HG03045 (cell line): ENCODE results near the gene CXorf38.
"Not testable (repeated sequence)": the region's sequence is repeated elsewhere in the genome, so short reads cannot be mapped to it uniquely, and the experiment has no call there.

ENCODE experiments used
- ATAC-seq: cut with Tn5 transposase; IDR thresholded peaks from one replicate; pipeline ENCODE4 v1.9.1; 2021; ENCODE audit warnings: mild to moderate bottlenecking, moderate library complexity; ENCODE audit not compliant: unreplicated experiment

Gene CXorf38

DNA sequence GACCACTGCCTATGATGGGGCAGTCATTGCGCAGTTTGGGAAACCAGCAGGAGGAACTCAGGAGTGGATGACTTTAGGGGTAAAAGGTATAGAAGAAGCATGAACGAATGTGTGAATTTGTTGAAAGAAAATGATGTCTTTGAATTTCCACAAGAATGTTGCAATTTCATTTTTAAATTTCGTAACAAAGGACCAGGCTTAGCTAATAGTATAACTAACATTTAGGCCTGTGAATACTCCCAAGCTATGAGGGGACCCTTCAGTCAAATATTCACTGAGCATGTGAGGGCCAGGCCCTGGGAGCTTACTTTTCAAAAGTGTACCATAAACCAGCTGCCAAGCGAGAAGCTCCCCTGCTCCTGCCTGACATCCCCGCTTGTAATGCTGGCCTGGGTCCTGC is 18.9 kb downstream of the CXorf38 start:
- no peak for ATAC-seq

GRCh38 chrX:40625294-40625693 is 22.1 kb downstream of the CXorf38 start:
- no peak for ATAC-seq

GRCh38 chrX:40623665-40624064 is 23.7 kb downstream of the CXorf38 start:
- ATAC-seq = no peak

- no peak for ATAC-seq
Measured at GRCh38 chrX:40623139-40623536, 24.2 kb downstream of the CXorf38 start, which contains the start of gene MPC1L. Gene MPC1L (plus strand): TSS chrX:40623428. CDS start chrX:40623566, 138 bp downstream.

- ATAC-seq = no peak
Measured at GRCh38 chrX:40622479-40623138, 24.8 kb downstream of the CXorf38 start.

- no peak for ATAC-seq
Measured at GRCh38 chrX:40617566-40617965, 29.8 kb downstream of the CXorf38 start.

- no peak for ATAC-seq
Measured at GRCh38 chrX:40615976-40616375, 31.4 kb downstream of the CXorf38 start.

DNA sequence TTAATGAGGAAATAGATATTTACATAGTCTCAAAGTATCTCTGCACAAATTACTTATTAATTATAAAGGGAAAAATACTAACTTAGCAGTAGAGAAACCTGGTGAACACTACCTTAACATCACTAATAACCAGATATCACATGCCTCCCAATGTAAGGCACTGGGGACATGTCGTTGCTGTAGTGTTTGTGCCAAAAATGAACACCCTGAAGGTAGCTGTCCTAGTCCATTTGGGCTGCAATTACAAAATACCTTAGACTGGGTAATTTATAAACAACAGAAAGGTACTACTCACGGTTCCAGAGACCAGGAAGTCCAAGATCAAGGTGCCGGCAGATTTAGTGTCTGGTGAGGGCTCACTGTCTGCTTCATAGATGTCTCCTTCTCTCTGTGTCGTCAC is 34.9 kb downstream of the CXorf38 start:
- no peak for ATAC-seq

DNA sequence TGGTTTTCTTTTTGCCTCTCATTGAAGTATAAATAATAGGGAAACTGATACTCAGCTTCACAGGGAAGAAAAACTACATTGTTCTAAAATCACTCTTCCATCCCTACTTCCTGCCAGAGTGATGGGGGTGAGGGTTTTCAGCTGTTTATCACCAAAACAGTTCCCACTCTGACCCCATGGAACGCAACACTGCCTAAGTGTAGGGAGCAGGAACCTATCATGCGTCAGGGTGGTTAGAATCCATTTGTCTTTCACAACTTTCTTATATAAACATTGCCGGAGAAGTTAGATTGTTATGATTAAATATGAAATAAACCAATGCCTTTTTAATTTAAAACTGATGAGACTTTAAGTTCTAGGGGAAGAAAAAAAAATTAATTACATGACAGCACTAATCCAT is 40.0 kb downstream of the CXorf38 start:
- no peak for ATAC-seq

DNA sequence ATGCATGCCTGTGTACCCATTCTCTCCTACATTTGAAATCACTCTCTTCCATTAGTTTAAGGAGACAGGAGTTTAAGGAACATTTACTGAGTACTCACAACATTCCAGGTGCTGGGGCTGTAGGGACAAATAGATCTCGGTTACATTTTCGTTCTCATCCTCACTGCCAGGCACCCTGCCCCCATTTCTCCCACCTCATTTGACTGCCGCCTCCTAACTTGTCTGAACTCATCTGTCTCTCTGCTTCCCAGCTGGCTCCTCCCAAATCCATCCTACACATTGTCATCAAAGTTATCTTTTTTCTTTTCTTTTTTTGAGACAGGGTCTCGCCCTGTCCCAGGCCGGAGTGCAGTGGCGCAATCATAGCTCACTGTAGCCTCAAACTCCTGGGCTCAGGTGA is 43.9 kb downstream of the CXorf38 start:
- no peak for ATAC-seq

DNA sequence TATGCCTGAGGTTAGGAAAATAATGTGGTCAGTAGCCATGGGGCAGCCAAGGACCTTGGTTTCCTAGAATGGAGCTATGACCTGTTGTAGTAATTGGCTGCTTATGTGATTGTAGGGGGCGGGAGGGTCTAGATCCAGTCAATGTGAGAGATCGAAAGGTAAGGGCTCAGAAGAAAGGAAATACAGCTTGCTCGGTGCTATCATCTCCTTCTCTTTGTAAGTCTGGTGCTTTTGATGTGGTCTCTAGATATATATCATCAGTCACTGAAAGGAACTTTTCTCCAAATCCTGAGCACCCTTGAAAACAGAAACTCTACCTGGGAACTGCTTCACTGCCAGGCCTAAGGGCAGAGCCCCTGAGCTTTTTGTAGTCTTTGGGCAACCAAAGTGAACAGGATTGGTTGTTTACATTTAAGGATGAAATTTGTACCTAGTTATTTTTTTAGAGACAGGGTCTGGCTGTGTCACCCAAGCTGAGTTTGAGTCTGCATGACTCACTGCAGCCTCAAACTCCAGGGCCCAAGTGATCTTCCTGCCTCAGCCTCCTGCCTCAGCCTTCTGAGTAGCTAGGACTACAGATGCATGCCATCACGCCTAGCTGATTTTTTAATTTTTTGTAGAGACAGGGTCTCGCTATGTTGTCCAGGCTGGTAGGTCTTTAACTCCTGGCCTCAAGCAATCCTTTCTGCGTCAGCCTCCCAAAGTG is 57.6 kb downstream of the CXorf38 start:
- ATAC-seq = not testable (repeated sequence)

DNA sequence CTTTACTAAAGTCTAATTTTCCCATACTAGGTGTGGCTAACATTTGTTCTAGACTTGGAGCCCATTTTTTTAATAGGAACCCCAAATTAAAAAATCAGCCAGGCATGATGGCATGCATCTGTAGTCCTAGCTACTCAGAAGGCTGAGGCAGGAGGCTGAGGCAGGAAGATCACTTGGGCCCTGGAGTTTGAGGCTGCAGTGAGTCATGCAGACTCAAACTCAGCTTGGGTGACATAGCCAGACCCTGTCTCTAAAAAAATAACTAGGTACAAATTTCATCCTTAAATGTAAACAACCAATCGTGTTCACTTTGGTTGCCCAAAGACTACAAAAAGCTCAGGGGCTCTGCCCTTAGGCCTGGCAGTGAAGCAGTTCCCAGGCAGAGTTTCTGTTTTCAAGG is 59.7 kb downstream of the CXorf38 start:
- ATAC-seq = not testable (repeated sequence)

GRCh38 chrX:40582811-40583210 is 64.5 kb downstream of the CXorf38 start:
- ATAC-seq = no peak

DNA sequence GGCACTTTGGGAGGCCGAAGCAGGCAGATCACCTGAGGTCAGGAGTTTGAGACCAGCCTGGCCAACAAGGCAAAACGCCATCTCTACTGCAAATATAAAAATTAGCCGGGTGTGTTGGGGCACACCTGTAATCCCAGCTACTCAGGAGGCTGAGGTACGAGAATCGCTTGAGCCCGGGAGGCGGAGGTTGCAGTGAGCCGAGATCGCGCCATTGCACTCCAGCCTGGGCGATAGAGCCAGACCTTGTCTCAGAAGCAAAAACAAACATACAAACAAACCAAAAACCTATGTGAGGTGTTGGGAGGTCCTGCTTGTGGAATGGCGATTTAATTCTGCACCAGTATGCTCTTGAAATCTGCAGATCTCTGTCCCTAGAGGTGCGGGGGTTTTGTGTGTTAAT is 65.2 kb downstream of the CXorf38 start:
- ATAC-seq = not testable (repeated sequence)

DNA sequence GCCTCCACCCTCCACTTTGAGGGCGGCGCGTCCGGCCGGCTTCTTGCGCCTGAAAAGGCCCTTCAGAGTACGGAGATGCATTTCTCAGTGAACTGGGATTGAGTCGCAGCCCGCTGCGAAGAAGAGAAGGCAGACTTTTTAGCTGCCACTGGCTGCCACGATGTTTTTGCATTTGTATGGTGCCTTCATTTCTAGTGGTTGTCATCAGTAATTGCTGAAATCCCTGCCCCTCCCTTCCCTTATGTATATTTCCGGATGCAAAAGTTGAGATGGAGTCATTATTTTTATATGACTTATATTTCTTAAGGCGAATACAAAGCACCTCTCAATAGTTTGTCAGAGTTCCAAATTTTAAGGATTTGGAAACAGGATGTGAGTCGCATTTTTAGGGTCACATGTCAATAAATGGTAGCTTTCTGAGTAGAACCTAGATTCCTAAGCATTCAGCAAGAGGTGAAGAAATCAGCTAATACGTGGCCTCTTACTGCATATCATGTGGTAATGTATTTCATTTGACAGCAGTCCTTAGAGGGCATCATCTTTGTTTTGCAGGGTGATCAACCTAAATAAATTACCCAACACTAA is 65.9 kb downstream of the CXorf38 start:
- ATAC-seq = no peak

GRCh38 chrX:40580537-40581335 is 66.6 kb downstream of the CXorf38 start, which contains the start of gene ATP6AP2:
Gene ATP6AP2 (plus strand): TSS chrX:40580970. CDS start chrX:40581066, 96 bp downstream.
- ATAC-seq = peak; percentile 97

DNA sequence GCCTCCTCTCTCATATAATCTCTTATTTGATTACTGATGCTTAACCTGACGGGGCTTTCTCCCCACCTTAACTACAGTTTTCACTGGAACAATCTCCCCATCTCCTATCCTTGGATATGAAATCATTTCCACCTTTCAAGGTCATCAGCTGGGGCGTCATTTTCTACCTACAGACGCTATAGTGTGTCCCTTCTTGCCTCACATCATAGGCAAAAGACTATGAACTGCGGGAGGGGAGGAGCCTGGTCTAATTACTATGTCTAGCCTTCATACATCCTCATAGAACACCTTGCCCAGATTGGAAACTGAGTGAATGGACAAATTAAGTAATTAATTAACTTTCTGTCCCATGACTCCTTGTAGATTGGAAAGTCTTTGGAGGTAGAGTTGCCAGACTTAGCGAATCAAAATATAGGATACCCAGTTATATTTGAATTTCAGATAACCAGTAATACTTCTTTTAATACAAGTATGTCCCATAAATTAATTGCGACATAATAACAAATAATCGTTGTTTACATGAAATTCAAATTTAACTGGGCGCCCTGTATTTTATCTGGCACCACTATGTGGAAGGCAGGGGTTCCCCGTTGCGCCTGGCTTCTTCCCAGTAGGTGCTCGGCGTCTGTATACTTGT is 67.3 kb downstream of the CXorf38 start:
- peak; percentile 41 for ATAC-seq

- no peak for ATAC-seq
Measured at GRCh38 chrX:40579141-40579540, 68.2 kb downstream of the CXorf38 start.

DNA sequence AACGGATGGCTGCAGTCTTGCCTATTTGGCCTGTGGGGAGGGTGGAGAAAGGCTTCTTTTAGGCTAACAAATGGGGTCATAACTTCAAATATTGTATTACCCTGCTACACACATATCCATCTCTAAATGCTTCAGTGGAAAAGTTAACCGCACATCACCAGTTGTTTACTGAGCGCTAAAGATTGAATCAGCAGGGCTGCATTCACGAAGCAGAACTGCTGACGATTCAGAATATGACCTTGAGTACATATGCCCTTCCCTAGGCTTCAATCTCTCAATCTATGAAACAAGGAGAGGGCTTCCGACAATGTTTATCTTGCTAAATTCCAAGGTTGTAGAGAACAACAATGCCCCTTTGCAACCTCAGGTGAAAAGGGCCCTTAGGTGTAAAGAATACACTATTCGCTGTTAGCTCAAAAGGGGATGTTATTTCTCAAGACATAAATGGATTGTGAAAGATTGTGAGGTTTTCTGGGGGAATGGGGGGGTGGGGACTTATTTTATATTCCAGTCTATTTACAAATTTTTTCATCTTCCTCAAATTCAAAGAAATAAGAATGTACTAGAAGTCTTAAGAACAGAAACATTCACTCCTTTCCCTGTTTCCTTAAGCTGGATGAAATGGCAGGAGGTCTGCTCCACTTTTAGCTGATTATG is 69.2 kb downstream of the CXorf38 start:
- no peak for ATAC-seq
